Measurements from ENCODE around the gene MYL5.
"Not testable (repeated sequence)": the region's sequence is repeated elsewhere in the genome, so short reads cannot be mapped to it uniquely, and the experiment has no call there.

Gene MYL5

GRCh38 chr4:657834-658667 lies 16.3 kb upstream of the MYL5 start:
- no peak for DNase-seq

GRCh38 chr4:658681-659667 lies 15.4 kb upstream of the MYL5 start:
- no peak for DNase-seq

GRCh38 chr4:659851-660250 lies 14.5 kb upstream of the MYL5 start:
- no peak for DNase-seq

- no peak for DNase-seq
Observed at GRCh38 chr4:660401-660800, 13.9 kb upstream of the MYL5 start.

GRCh38 chr4:661231-661630 lies 13.1 kb upstream of the MYL5 start:
- DNase-seq, result no peak

- no peak for DNase-seq
Observed at GRCh38 chr4:661881-662761, 12.2 kb upstream of the MYL5 start.

- DNase-seq, result no peak
Observed at GRCh38 chr4:663046-663437, 11.3 kb upstream of the MYL5 start.

GRCh38 chr4:663438-664428 lies 10.6 kb upstream of the MYL5 start:
- no peak for DNase-seq

- no peak for DNase-seq
Observed at GRCh38 chr4:664713-665231, 9.6 kb upstream of the MYL5 start.

- no peak for DNase-seq
Observed at GRCh38 chr4:665381-665750, 9.0 kb upstream of the MYL5 start.

GRCh38 chr4:665751-666435 lies 8.4 kb upstream of the MYL5 start:
- DNase-seq, result no peak

GRCh38 chr4:666436-666810 lies 7.9 kb upstream of the MYL5 start:
- DNase-seq, result no peak

- no peak for DNase-seq
Observed at GRCh38 chr4:666822-667544, 7.4 kb upstream of the MYL5 start.

GRCh38 chr4:667545-667925 lies 6.8 kb upstream of the MYL5 start:
- no peak for DNase-seq

GRCh38 chr4:668219-668618 lies 6.1 kb upstream of the MYL5 start:
- not testable (repeated sequence) for DNase-seq

GRCh38 chr4:669806-670559 lies 4.4 kb upstream of the MYL5 start:
- not testable (repeated sequence) for DNase-seq

GRCh38 chr4:671769-672168 lies 2.6 kb upstream of the MYL5 start:
- no peak for DNase-seq

- DNase-seq, result no peak
Observed at GRCh38 chr4:673349-674091, 822 bp upstream of the MYL5 start.

Measured in NCI-H2107 (cell line).